Left lung (tissue), 10 donors: Measurements from ENCODE around the gene NAA38. TPM values are rescaled to one million over a fixed set of nuclear protein-coding genes. Genes with fewer than 3 reads are reported as not detected.
A peak's percentile ranks its signal among the peaks of the same experiment; 100 is the strongest.

ENCODE experiments used
- ATAC-seq: fragments of 200-7000 bp; cut with Tn5 transposase; one replicate; pipeline ENCODE4 v1.9.1; 2020; ENCODE audit warnings: moderate library complexity
- DNase-seq, 4 donors: peaks; one replicate each; pipeline ENCODE4 v3.0.0-alpha.2; 2013 to 2020
- H3K27ac ChIP-seq, 2 donors: fragments of 200-600 bp; sonication (generic) in 1 of 2; one replicate each; pipeline versions ENCODE4 v1.5.0 to v1.8.0; 2020 to 2021
- H3K27me3 ChIP-seq, 2 donors: fragments of 200-600 bp; sonication (generic) in 1 of 2; one replicate each; pipeline versions ENCODE4 v1.5.0 to v1.8.0; 2020 to 2021
- H3K36me3 ChIP-seq, 2 donors: fragments of 200-600 bp; sonication (generic) in 1 of 2; one replicate each; pipeline versions ENCODE4 v1.5.0 to v1.8.0; 2020 to 2021
- H3K4me1 ChIP-seq, 2 donors: fragments of 200-600 bp; one replicate each; pipeline ENCODE4 v1.8.0; 2021
- H3K4me3 ChIP-seq, 2 donors: fragments of 200-600 bp; sonication (generic) in 1 of 2; one replicate each; pipeline versions ENCODE4 v1.5.0 to v1.8.0; 2020 to 2021; ENCODE audit warnings: mild to moderate bottlenecking in 1 of 2
- H3K9me3 ChIP-seq, 2 donors: fragments of 200-600 bp; sonication (generic) in 1 of 2; one replicate each; pipeline versions ENCODE4 v1.5.0 to v1.8.0; 2020 to 2021
- CTCF ChIP-seq, 2 donors: fragments of 200-600 bp; sonication (generic) in 1 of 2; IDR thresholded peaks; one replicate each; pipeline versions ENCODE4 v1.5.0 to v1.8.0; 2021; ENCODE audit warnings: antibody characterized with exemption in 2 of 2
- intact Hi-C, 2 donors: fragments of 100-400 bp; cut with DNase I; formaldehyde crosslinking; loops; one replicate each; pipeline versions ENCODE4 v1.11.2 to v1.14.2; 2022
- polyA plus RNA-seq, 6 donors: library from polyadenylated mRNA; unstranded; fragments of 120-200 nt; gene quantifications; one replicate each; pipeline ENCODE4 v1.2.1, GENCODE V29; 2013; ENCODE audit not compliant: insufficient read length in 6 of 6
- total RNA-seq, 2 donors: library from RNA; stranded (reverse); fragmentation: NEBNext Ultra II Directional; extraction: Animal tissue kit (Norgen Biotek cat#: 25700); gene quantifications; one replicate each; pipeline ENCODE4 v1.2.1, GENCODE V29; 2021
- donor health status: DM: no; HTN: yes; CAD: no.
- donor health status: DM: no; HTN: no; CAD: no.

NAA38 gene
- total and polyA plus RNA-seq, 8 donors: 56.3 to 95.7 (median 74.2) TPM

DNA sequence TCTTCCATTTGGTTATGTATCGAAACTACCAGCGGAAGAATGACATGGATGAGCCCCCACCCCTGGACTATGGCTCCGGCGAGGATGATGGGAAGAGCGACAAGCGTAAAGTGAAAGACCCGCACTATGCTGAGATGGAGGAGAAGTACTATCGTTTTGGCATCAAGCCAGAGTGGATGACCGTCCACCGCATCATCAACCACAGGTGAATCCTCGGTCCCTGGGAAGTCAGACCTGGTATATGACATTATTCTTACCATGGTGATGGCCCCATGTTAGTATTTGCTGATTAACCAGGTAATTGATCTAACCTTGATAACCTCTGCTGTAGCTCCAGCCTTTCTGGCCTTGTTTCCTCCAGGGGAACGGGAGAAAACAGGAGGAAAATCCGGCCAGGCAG lies 39.7 kb upstream of the NAA38 start:
- Histone ChIP-seq H3K27me3 (no peaks in the 10 kb centered on the region), H3K36me3 (peaks cover 0 to 98% of the 10 kb centered on the region in 2 donors), H3K27ac (no peak overlapping the region), H3K4me3 (no peak overlapping the region), H3K9me3 (no peaks in the 10 kb centered on the region), H3K4me1 (peaks cover 0 to 1% of the 10 kb centered on the region in 2 donors)
- intact Hi-C loops: no loop called here
- no peak for TF ChIP-seq CTCF (IDR thresholded peaks at IDR 0.05)
- DNase-seq (no peak), ATAC-seq (no peak)

GRCh38 chr17:7894866-7895265 lies 37.5 kb upstream of the NAA38 start:
- no peak for ATAC-seq
- no peaks in the 10 kb centered on the region for H3K9me3 ChIP-seq
- intact Hi-C loops: no loop called here
- no peak for DNase-seq
- H3K36me3 ChIP-seq: peaks cover 0 to 92% of the 10 kb centered on the region in 2 donors
- TF ChIP-seq CTCF (IDR thresholded peaks at IDR 0.05): no peak
- H3K4me3 ChIP-seq: no peak overlapping the region
- H3K27me3 ChIP-seq: no peaks in the 10 kb centered on the region
- H3K4me1 ChIP-seq: peaks cover 0 to 9% of the 10 kb centered on the region in 2 donors
- H3K27ac ChIP-seq: no peak overlapping the region

- Histone ChIP-seq H3K9me3 (no peaks in the 10 kb centered on the region), H3K36me3 (peaks cover 0 to 86% of the 10 kb centered on the region in 2 donors), H3K27me3 (no peaks in the 10 kb centered on the region), H3K27ac (no peak overlapping the region), H3K4me3 (no peak overlapping the region), H3K4me1 (peaks cover 6 to 15% of the 10 kb centered on the region in 2 donors)
- intact Hi-C loops: no loop called here
- TF ChIP-seq CTCF (IDR thresholded peaks at IDR 0.05): no peak
- no peak for ATAC-seq
- no peak for DNase-seq
These were observed 36.9 kb upstream of the NAA38 start for GRCh38 chr17:7894226-7894625.

DNA sequence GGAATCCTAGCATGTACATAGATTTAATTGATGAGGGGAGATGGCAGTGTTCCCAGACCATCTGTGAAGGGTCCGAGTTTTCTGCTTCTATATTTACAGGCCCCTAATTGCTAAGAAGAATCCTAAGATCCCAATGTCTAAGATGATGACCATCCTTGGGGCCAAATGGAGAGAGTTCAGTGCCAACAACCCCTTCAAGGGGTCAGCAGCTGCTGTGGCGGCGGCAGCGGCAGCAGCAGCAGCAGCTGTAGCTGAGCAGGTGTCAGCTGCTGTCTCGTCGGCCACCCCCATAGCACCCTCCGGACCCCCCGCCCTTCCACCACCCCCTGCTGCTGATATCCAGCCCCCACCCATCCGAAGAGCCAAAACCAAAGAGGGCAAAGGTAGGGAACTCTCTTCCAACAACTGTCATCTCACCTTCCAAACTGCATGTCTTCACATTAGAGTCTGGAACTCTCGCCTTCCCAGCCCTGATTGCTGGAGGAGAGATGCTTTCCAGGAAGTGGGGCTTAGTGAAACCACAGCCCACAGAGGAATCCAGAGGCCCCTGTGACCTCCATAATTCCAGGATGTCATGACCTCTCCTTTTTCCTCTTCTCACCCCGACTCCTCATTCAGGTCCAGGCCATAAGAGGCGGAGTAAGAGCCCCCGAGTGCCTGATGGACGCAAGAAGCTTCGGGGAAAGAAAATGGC lies 36.0 kb upstream of the NAA38 start:
- Histone ChIP-seq H3K27me3 (no peaks in the 10 kb centered on the region), H3K36me3 (peaks cover 0 to 77% of the 10 kb centered on the region in 2 donors)
- no peak for TF ChIP-seq CTCF (IDR thresholded peaks at IDR 0.05)

GRCh38 chr17:7889166-7889955 lies 32.0 kb upstream of the NAA38 start:
- H3K4me3 ChIP-seq: no peak overlapping the region
- peaks cover 20 to 49% of the 10 kb centered on the region in 2 donors for H3K4me1 ChIP-seq
- H3K27me3 ChIP-seq: no peaks in the 10 kb centered on the region
- peak; percentile 37 to 65 for TF ChIP-seq CTCF (IDR thresholded peaks at IDR 0.05)
- DNase-seq (peak; percentile 88 to 98 (median 96)), ATAC-seq (peak; percentile 56)
- H3K36me3 ChIP-seq: peaks cover 0 to 37% of the 10 kb centered on the region in 2 donors
- no peaks in the 10 kb centered on the region for H3K9me3 ChIP-seq
- intact Hi-C loops: no loop called here
- peak overlapping the region; percentile 91 to 97 for H3K27ac ChIP-seq

More for the DNA sequence above, 36.0 kb upstream of the NAA38 start:
- H3K4me3 ChIP-seq: no peak overlapping the region
- ATAC-seq: no peak
- no peaks in the 10 kb centered on the region for H3K9me3 ChIP-seq
- H3K4me1 ChIP-seq: peaks cover 15 to 24% of the 10 kb centered on the region in 2 donors
- no peak overlapping the region for H3K27ac ChIP-seq
- no peak for DNase-seq
- intact Hi-C loops: no loop called here
